Colonic mucosa (tissue), 4 donors: ENCODE data around the gene FBLN7. TPM values are rescaled to one million over a fixed set of nuclear protein-coding genes. Genes with fewer than 3 reads are reported as not detected.
A peak's percentile ranks its signal among the peaks of the same experiment; 100 is the strongest.

Source experiments
- DNase-seq: peaks from one replicate; pipeline ENCODE4 v3.0.0-alpha.2; 2020
- H3K27ac ChIP-seq: fragments of 200-600 bp; one replicate; pipeline ENCODE4 v1.8.0; 2021
- H3K27me3 ChIP-seq: fragments of 200-600 bp; one replicate; pipeline ENCODE4 v1.8.0; 2021
- H3K36me3 ChIP-seq: fragments of 200-600 bp; one replicate; pipeline ENCODE4 v1.8.0; 2021
- H3K4me1 ChIP-seq: fragments of 200-600 bp; one replicate; pipeline ENCODE4 v1.8.0; 2021; ENCODE audit warnings: mild to moderate bottlenecking
- H3K4me3 ChIP-seq: fragments of 200-600 bp; one replicate; pipeline ENCODE4 v1.8.0; 2021
- H3K9ac ChIP-seq, 2 donors: one replicate each; pipeline ENCODE4 v1.7.0; 2013; ENCODE audit warnings: control low read depth in 2 of 2, low read depth in 2 of 2, low read length in 2 of 2
- H3K9me3 ChIP-seq: fragments of 200-600 bp; one replicate; pipeline ENCODE4 v1.8.0; 2021
- intact Hi-C: fragments of 100-400 bp; cut with DNase I; formaldehyde crosslinking; loops from one replicate; pipeline ENCODE4 v1.14.1; 2022
- total RNA-seq, 2 donors: library from RNA; stranded (reverse); fragmentation: NEBNext Ultra II Directional in 1 of 2; extraction: Animal tissue kit (Norgen Biotek cat#: 25700) in 1 of 2; gene quantifications; one replicate each; pipeline ENCODE4 v1.2.1, GENCODE V29; 2021
- TF ChIP-seq, protein P1 (sequence below): fragments of 200-600 bp; IDR thresholded peaks from one replicate; pipeline ENCODE4 v1.8.0; 2022; ENCODE audit warnings: antibody characterized with exemption, mild to moderate bottlenecking
- donor health status: healthy.
- donor health status: DM: no; HTN: no; CAD: no.
- donor health status: DM: no; HTN: no; CAD: no.

Gene FBLN7
- total RNA-seq, 2 donors from 2014 or later, result 0.10 to 0.66 TPM

DNA sequence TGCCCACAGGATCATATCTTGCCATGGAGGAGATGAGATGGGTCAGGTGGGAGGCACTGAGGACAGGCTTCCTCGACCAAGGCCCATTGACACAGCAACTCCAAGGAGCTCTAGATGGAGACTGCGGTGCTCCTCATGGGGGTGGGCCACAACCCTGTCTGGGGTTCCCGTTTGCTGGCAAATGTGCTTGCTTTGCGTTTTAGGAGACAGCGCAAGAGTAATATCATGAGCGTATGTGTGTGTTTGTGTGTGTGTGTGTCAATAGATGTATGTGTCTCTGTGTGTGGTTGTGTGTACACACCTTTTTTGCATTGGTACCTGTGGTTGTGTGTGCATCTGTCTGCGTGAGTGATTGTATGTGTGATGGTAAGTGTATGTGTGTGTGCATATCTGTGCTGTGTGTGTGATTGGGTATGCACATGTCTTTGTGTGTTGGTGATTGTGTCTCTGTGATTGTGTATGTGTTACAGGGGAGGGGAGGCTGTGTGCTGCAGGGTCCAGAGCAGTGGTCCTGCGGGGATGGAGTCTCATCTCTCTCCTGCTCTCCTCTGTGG lies 4.4 kb downstream of the FBLN7 start:
- Histone ChIP-seq H3K36me3 (no peaks in the 10 kb centered on the region), H3K4me1 (no peaks in the 10 kb centered on the region), H3K9me3 (no peaks in the 10 kb centered on the region), H3K27ac (no peak overlapping the region), H3K4me3 (no peak overlapping the region), H3K9ac (no peak overlapping the region), H3K27me3 (peaks cover 10% of the 10 kb centered on the region)
- no peak for DNase-seq
- intact Hi-C loops, result no loop called here
- TF ChIP-seq, protein P1, sequence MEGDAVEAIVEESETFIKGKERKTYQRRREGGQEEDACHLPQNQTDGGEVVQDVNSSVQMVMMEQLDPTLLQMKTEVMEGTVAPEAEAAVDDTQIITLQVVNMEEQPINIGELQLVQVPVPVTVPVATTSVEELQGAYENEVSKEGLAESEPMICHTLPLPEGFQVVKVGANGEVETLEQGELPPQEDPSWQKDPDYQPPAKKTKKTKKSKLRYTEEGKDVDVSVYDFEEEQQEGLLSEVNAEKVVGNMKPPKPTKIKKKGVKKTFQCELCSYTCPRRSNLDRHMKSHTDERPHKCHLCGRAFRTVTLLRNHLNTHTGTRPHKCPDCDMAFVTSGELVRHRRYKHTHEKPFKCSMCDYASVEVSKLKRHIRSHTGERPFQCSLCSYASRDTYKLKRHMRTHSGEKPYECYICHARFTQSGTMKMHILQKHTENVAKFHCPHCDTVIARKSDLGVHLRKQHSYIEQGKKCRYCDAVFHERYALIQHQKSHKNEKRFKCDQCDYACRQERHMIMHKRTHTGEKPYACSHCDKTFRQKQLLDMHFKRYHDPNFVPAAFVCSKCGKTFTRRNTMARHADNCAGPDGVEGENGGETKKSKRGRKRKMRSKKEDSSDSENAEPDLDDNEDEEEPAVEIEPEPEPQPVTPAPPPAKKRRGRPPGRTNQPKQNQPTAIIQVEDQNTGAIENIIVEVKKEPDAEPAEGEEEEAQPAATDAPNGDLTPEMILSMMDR, result no peak

DNA sequence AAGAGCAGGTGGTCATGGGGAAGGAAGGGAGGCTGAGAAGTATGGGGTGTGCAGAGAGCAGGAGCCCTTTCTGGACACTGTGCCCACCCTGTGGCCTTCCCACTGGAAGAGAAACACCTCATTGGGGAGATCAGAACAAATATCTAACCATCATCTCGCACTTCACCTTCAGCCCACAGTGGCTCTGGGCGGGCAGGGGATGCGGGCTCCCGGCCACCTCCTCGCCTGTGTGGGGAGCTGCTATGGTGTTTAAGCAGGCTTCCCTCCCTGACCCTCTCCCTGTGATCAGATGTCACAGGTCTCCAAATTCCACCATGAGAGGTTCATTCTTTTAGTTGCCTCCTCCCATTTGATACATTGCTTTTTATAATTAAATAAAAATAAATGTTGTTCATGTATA lies 5.0 kb downstream of the FBLN7 start:
- H3K27me3 ChIP-seq, result peaks cover 10% of the 10 kb centered on the region
- no peaks in the 10 kb centered on the region for H3K36me3 ChIP-seq
- no peaks in the 10 kb centered on the region for H3K9me3 ChIP-seq
- H3K4me1 ChIP-seq, result no peaks in the 10 kb centered on the region
- H3K9ac ChIP-seq, result no peak overlapping the region
- TF ChIP-seq, protein P1, result no peak
- no peak overlapping the region for H3K27ac ChIP-seq
- intact Hi-C loops, result no loop called here
- no peak for DNase-seq
- H3K4me3 ChIP-seq, result no peak overlapping the region

DNA sequence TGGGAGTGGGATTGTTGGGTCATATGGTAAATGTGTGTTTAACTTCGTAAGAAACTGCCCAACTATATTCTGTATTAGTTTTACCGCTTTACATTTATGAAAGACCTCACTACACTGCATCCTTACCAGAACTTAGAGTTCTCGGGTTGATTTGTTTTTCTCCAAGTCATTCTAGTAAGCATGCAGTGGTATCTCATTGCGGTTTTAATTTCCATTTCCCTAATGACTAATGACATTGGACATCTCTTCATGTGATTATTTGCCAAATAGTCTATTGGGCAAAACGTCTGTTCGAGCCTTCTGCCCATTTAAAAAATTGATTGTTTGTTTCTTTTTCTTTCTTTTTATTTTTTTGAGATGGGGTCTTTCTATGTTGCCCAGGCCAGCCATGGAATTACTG lies 6.8 kb downstream of the FBLN7 start:
- no peak for DNase-seq
- H3K4me3 ChIP-seq, result no peak overlapping the region
- H3K36me3 ChIP-seq, result no peaks in the 10 kb centered on the region
- no peak overlapping the region for H3K9ac ChIP-seq
- TF ChIP-seq, protein P1, result no peak
- no peaks in the 10 kb centered on the region for H3K4me1 ChIP-seq
- H3K9me3 ChIP-seq, result no peaks in the 10 kb centered on the region
- no peak overlapping the region for H3K27ac ChIP-seq
- intact Hi-C loops, result no loop called here
- peaks cover 10% of the 10 kb centered on the region for H3K27me3 ChIP-seq

DNA sequence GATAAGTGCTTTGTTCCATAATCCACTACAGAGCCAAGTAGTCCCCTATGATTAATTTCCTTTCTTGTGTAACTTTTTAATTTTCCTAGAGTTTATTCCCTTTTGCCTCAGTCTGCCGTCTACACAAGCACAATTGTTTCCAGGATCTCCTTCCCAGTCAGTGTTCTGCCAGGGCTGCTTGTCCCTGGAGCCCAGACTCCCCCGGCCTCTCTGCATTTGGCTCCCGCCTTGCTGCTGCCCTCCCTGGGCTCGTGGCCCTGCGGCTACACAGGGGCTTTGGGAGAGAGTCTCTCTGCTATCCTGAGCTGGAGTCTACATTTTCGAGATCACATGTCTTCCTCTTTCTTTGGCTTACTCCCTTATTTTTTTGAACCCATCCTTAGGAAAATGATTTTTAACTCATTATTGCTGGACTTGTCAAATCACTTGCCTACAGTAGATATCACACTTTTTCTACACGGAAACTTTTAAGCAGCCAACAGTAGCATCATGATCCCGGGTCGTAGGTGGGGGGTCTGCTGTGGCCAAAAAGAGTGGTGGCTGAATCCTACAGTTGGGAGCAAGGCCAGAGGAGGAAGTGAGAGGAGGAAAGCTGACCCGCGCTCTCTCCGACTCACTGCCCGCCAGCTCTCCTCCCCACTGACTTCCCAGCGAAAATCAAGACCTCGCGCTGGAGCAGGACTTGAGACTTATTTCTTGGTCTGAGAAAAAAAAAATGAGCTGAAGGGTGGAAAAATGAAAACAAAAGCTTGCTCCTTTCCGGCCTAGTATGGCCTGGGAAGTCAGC lies 9.4 kb downstream of the FBLN7 start:
- Histone ChIP-seq H3K27ac (no peak overlapping the region), H3K4me1 (no peaks in the 10 kb centered on the region), H3K27me3 (no peaks in the 10 kb centered on the region), H3K9me3 (no peaks in the 10 kb centered on the region), H3K36me3 (no peaks in the 10 kb centered on the region), H3K4me3 (no peak overlapping the region), H3K9ac (no peak overlapping the region)
- TF ChIP-seq, protein P1, result no peak
- peak; percentile 3 for DNase-seq
- intact Hi-C loops, result no loop called here

DNA sequence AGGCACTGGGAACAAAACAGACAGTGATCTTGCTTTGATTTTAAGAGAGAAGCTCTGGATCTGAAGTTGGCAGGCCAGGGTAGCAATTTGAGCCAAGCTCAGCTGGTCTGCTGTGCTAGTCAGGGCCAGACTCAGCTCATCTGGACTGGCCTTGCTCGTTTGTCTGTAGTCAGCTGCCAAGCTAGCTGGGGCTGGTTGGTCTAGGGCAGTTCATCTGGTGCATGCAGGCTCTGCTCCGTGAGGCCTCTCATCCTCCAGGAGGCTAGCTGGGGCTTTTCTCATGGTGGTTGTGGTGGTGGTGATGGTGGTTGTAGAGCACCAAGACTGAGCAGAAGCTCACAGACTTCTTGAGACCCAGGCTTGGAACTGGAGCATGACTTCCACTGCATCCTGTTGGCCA lies 10.3 kb downstream of the FBLN7 start:
- Histone ChIP-seq H3K9me3 (no peaks in the 10 kb centered on the region), H3K4me1 (no peaks in the 10 kb centered on the region), H3K36me3 (no peaks in the 10 kb centered on the region), H3K9ac (no peak overlapping the region), H3K4me3 (no peak overlapping the region), H3K27me3 (no peaks in the 10 kb centered on the region), H3K27ac (no peak overlapping the region)
- TF ChIP-seq, protein P1, result no peak
- intact Hi-C loops, result no loop called here
- peak; percentile 3 for DNase-seq
